ENCODE data around the gene ARHGAP15.

GRCh38 chr2:143786026-143786765 is 657.0 kb downstream of the ARHGAP15 start:
- TF ChIP-seq EZH2phosphoT487 (IDR thresholded peaks at IDR 0.05; ENCODE audit: insufficient read depth, low read depth) (no peak), EZH2 (IDR thresholded peaks at IDR 0.05; ENCODE audit: insufficient read depth, poor library complexity, severe bottlenecking) (no peak)
